Mammary epithelial cell (primary cell): ENCODE results near the gene PCNX2.

Source experiments
- CTCF ChIP-seq, 2 donors: IDR thresholded peaks in 1 of 2; conservative IDR thresholded peaks in 1 of 2; 2 replicates each; pipeline ENCODE4 v1.5.1; 2011 to 2012; ENCODE audit warnings: inconsistent platforms in 2 of 2, low read length in 2 of 2, mild to moderate bottlenecking in 2 of 2, control low read depth in 1 of 2, low read depth in 1 of 2; ENCODE audit not compliant: insufficient read depth in 1 of 2; ENCODE audit errors: extremely low read depth in 1 of 2
- EZH2 ChIP-seq: IDR thresholded peaks from 2 replicates; pipeline ENCODE4 v1.6.1; 2012; ENCODE audit warnings: low read length, inconsistent platforms, borderline replicate concordance

GRCh38 chr1:232950197-232951176 lies 345.0 kb downstream of the PCNX2 start, which contains the start of gene NTPCR:
- TF ChIP-seq EZH2 (no peak), CTCF (conservative IDR thresholded peaks at IDR 0.05 in 1 of 2, IDR thresholded peaks at IDR 0.05 in 1 of 2; ENCODE audit: extremely low read depth in 1 of 2, insufficient read depth in 1 of 2, low read depth in 1 of 2, low read length in 2 of 2) (peak in 1 of 2 donors; percentile 15)
